DMS153 (cell line): ENCODE results near the gene SRGAP3.

Experiments
- DNase-seq: peaks from one replicate; lab custom pipeline; 2025; lab: John Stamatoyannopoulos, UW

Gene SRGAP3

GRCh38 chr3:9253327-9253726 is 3.9 kb upstream of the SRGAP3 start:
- DNase-seq, result no peak

GRCh38 chr3:9251055-9251786 is 1.8 kb upstream of the SRGAP3 start:
- DNase-seq, result no peak

- DNase-seq, result no peak
These were observed 790 bp upstream of the SRGAP3 start for GRCh38 chr3:9250236-9250635.

GRCh38 chr3:9248522-9249271 is 749 bp downstream of the SRGAP3 start:
- no peak for DNase-seq

GRCh38 chr3:9247941-9248521 is 1.4 kb downstream of the SRGAP3 start:
- no peak for DNase-seq

GRCh38 chr3:9247361-9247940 is 2.0 kb downstream of the SRGAP3 start:
- no peak for DNase-seq

- DNase-seq, result no peak
These were observed 3.3 kb downstream of the SRGAP3 start for GRCh38 chr3:9246189-9246588.

- no peak for DNase-seq
These were observed 4.8 kb downstream of the SRGAP3 start for GRCh38 chr3:9244495-9245183.

GRCh38 chr3:9241956-9242355 is 7.5 kb downstream of the SRGAP3 start:
- DNase-seq, result no peak

GRCh38 chr3:9239680-9240079 is 9.8 kb downstream of the SRGAP3 start:
- DNase-seq, result no peak

- DNase-seq, result no peak
These were observed 10.6 kb downstream of the SRGAP3 start for GRCh38 chr3:9238721-9239295.

- DNase-seq, result no peak
These were observed 11.2 kb downstream of the SRGAP3 start for GRCh38 chr3:9238276-9238675.

- no peak for DNase-seq
These were observed 15.4 kb downstream of the SRGAP3 start for GRCh38 chr3:9233814-9234600.

- DNase-seq, result no peak
These were observed 16.3 kb downstream of the SRGAP3 start for GRCh38 chr3:9233101-9233500.

GRCh38 chr3:9231937-9232336 is 17.5 kb downstream of the SRGAP3 start:
- DNase-seq, result no peak

- no peak for DNase-seq
These were observed 18.0 kb downstream of the SRGAP3 start for GRCh38 chr3:9231471-9231870.

- DNase-seq, result no peak
These were observed 18.4 kb downstream of the SRGAP3 start for GRCh38 chr3:9231006-9231405.

GRCh38 chr3:9230596-9230995 is 18.9 kb downstream of the SRGAP3 start:
- DNase-seq, result no peak

GRCh38 chr3:9229879-9230278 is 19.6 kb downstream of the SRGAP3 start:
- DNase-seq, result no peak

- DNase-seq, result no peak
These were observed 20.1 kb downstream of the SRGAP3 start for GRCh38 chr3:9229325-9229724.

GRCh38 chr3:9226326-9226725 is 23.1 kb downstream of the SRGAP3 start:
- DNase-seq, result no peak
